Measurements from ENCODE around the gene TPK1. TPM values are rescaled to one million over a fixed set of nuclear protein-coding genes. Genes with fewer than 3 reads are reported as not detected.

Gene TPK1
- total RNA-seq, 3 donors from 2014 or later (not counting 1 experiment from before 2014, with no cell fraction given) = 20.9 to 28.6 (median 25.3) TPM

GRCh38 chr7:144873316-144873845, 37.5 kb upstream of the TPK1 start:
- Mint-ChIP-seq H3K27ac (no peak overlapping the region), H3K9me3 (no peaks in the 10 kb centered on the region)

DNA sequence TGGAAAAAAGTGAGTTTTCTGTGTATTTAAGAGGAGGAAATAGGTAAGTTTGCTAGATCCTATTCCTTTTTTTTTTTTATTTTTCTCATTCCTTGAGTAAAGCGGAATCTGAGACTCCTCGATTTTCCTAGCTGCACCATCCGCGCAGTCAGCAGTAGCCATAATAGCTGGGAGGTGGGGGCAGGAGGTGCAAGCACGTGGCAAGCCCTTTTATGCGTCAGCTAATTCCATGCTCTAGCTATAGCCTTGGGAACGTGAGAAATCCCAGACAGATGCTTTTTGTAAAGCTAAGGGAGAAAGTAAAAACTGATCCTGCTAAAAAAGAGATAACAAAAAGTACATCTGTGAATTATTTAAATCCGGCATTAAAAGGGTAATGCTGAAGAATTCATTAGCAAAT, 33.2 kb upstream of the TPK1 start:
- no peak for DNase-seq
- Histone ChIP-seq H3K9me3 (ENCODE audit: control insufficient read depth, insufficient read depth, low read length) (no peaks in the 10 kb centered on the region), H3K27ac (ENCODE audit: low read length) (no peak overlapping the region), H3K27me3 (ENCODE audit: control insufficient read depth, insufficient read depth, low read length) (peaks cover 4% of the 10 kb centered on the region), H3K4me3 (ENCODE audit: low read length) (no peak overlapping the region), H3K36me3 (ENCODE audit: control insufficient read depth, insufficient read depth, low read length) (no peaks in the 10 kb centered on the region), H3K4me1 (ENCODE audit: control insufficient read depth, insufficient read depth, low read length) (no peaks in the 10 kb centered on the region)
- TF ChIP-seq CTCF (IDR thresholded peaks at IDR 0.05) = no peak
- H3K27me3 Mint-ChIP-seq (ENCODE audit: low read depth in 2 of 2) = peaks cover 23 to 33% of the 10 kb centered on the region in 2 donors
- no peaks in the 10 kb centered on the region for H3K4me1 Mint-ChIP-seq
- H3K36me3 Mint-ChIP-seq = no peaks in the 10 kb centered on the region
- H3K27ac Mint-ChIP-seq = no peak overlapping the region
- no peak overlapping the region for H3K4me3 Mint-ChIP-seq
- 91% methylated on average over 8 of the region's 8 CpGs for WGBS (ENCODE audit: insufficient coverage)
- ATAC-seq = no peak
- intact Hi-C loops (cut with micrococcal nuclease) = no loop called here
- no peaks in the 10 kb centered on the region for H3K9me3 Mint-ChIP-seq

More at GRCh38 chr7:144873316-144873845, 37.5 kb upstream of the TPK1 start:
- TF ChIP-seq CTCF (IDR thresholded peaks at IDR 0.05) = no peak
- Histone ChIP-seq H3K36me3 (ENCODE audit: control insufficient read depth, insufficient read depth, low read length) (no peaks in the 10 kb centered on the region), H3K27me3 (ENCODE audit: control insufficient read depth, insufficient read depth, low read length) (peaks cover 2% of the 10 kb centered on the region), H3K27ac (ENCODE audit: low read length) (no peak overlapping the region), H3K4me1 (ENCODE audit: control insufficient read depth, insufficient read depth, low read length) (no peaks in the 10 kb centered on the region), H3K9me3 (ENCODE audit: control insufficient read depth, insufficient read depth, low read length) (no peaks in the 10 kb centered on the region), H3K4me3 (ENCODE audit: low read length) (no peak overlapping the region)
- 97% methylated on average over 10 of the region's 13 CpGs for WGBS (ENCODE audit: insufficient coverage)
- Mint-ChIP-seq H3K4me3 (no peak overlapping the region), H3K4me1 (no peaks in the 10 kb centered on the region), H3K27me3 (ENCODE audit: low read depth in 2 of 2) (peaks cover 12 to 16% of the 10 kb centered on the region in 2 donors), H3K36me3 (no peaks in the 10 kb centered on the region)
- ATAC-seq (no peak), DNase-seq (no peak)
- intact Hi-C loops (cut with micrococcal nuclease) = no loop called here

GRCh38 chr7:144866189-144866588, 30.3 kb upstream of the TPK1 start:
- Histone ChIP-seq H3K9me3 (ENCODE audit: control insufficient read depth, insufficient read depth, low read length) (no peaks in the 10 kb centered on the region), H3K4me1 (ENCODE audit: control insufficient read depth, insufficient read depth, low read length) (no peaks in the 10 kb centered on the region), H3K27me3 (ENCODE audit: control insufficient read depth, insufficient read depth, low read length) (peaks cover 4% of the 10 kb centered on the region), H3K27ac (ENCODE audit: low read length) (no peak overlapping the region), H3K4me3 (ENCODE audit: low read length) (no peak overlapping the region), H3K36me3 (ENCODE audit: control insufficient read depth, insufficient read depth, low read length) (no peaks in the 10 kb centered on the region)
- intact Hi-C loops (cut with micrococcal nuclease) = no loop called here
- Mint-ChIP-seq H3K27me3 (ENCODE audit: low read depth in 2 of 2) (peaks cover 24 to 42% of the 10 kb centered on the region in 2 donors), H3K27ac (no peak overlapping the region), H3K4me1 (no peaks in the 10 kb centered on the region), H3K4me3 (no peak overlapping the region), H3K9me3 (no peaks in the 10 kb centered on the region), H3K36me3 (no peaks in the 10 kb centered on the region)
- DNase-seq (no peak), ATAC-seq (no peak)
- no peak for TF ChIP-seq CTCF (IDR thresholded peaks at IDR 0.05)
- 79% methylated on average over 3 of the region's 3 CpGs for WGBS (ENCODE audit: insufficient coverage)

- Histone ChIP-seq H3K27me3 (ENCODE audit: control insufficient read depth, insufficient read depth, low read length) (peaks cover 4% of the 10 kb centered on the region), H3K4me3 (ENCODE audit: low read length) (no peak overlapping the region), H3K27ac (ENCODE audit: low read length) (no peak overlapping the region), H3K9me3 (ENCODE audit: control insufficient read depth, insufficient read depth, low read length) (no peaks in the 10 kb centered on the region), H3K4me1 (ENCODE audit: control insufficient read depth, insufficient read depth, low read length) (no peaks in the 10 kb centered on the region), H3K36me3 (ENCODE audit: control insufficient read depth, insufficient read depth, low read length) (no peaks in the 10 kb centered on the region)
- H3K4me1 Mint-ChIP-seq = no peaks in the 10 kb centered on the region
- H3K9me3 Mint-ChIP-seq = no peaks in the 10 kb centered on the region
- no peak for DNase-seq
- H3K27me3 Mint-ChIP-seq (ENCODE audit: low read depth in 2 of 2) = peaks cover 27 to 43% of the 10 kb centered on the region in 2 donors
- no peak overlapping the region for H3K27ac Mint-ChIP-seq
- intact Hi-C loops (cut with micrococcal nuclease) = no loop called here
- 80% methylated on average over 3 of the region's 5 CpGs for WGBS (ENCODE audit: insufficient coverage)
- no peak for ATAC-seq
- no peak for TF ChIP-seq CTCF (IDR thresholded peaks at IDR 0.05)
- no peak overlapping the region for H3K4me3 Mint-ChIP-seq
- no peaks in the 10 kb centered on the region for H3K36me3 Mint-ChIP-seq
These were observed 27.4 kb upstream of the TPK1 start for GRCh38 chr7:144863320-144863647.
